BE2C (cell line): ENCODE measurements around the gene ABCC9. TPM values are rescaled to one million over a fixed set of nuclear protein-coding genes. Genes with fewer than 3 reads are reported as not detected.

Source experiments
- DNase-seq: peaks from one replicate; pipeline ENCODE4 v3.0.0-alpha.2; 2020
- H3K27me3 ChIP-seq: fragments of 250-450 bp; sonication (Bioruptor Pico); 2 replicates; pipeline ENCODE4 v1.5.1; 2020; ENCODE audit warnings: mild to moderate bottlenecking
- H3K36me3 ChIP-seq: fragments of 250-450 bp; sonication (Bioruptor Pico); 2 replicates; pipeline ENCODE4 v1.5.1; 2020; ENCODE audit warnings: mild to moderate bottlenecking
- H3K4me1 ChIP-seq: fragments of 250-450 bp; sonication (Bioruptor Pico); 2 replicates; pipeline ENCODE4 v1.5.1; 2020
- H3K4me3 ChIP-seq: 2 replicates; pipeline ENCODE4 v1.5.1; 2011; ENCODE audit warnings: low read depth, low read length
- H3K9me3 ChIP-seq: fragments of 250-450 bp; sonication (Bioruptor Pico); 2 replicates; pipeline ENCODE4 v1.5.1; 2020
- polyA plus RNA-seq: library from polyadenylated mRNA; unstranded; fragments of >200 nt; gene quantifications from one replicate; pipeline ENCODE4 v1.2.1, GENCODE V29; 2012; ENCODE audit warnings: low read depth, missing spikeins; ENCODE audit not compliant: insufficient read length, insufficient read depth
- TF ChIP-seq, protein P1 (sequence below): IDR thresholded peaks from 2 replicates; pipeline ENCODE4 v1.5.1; 2012; ENCODE audit warnings: mild to moderate bottlenecking, low read depth, low read length

The ABCC9 gene
- polyA plus RNA-seq, result 0.71 TPM

GRCh38 chr12:21940549-21941505, at the start of gene ABCC9:
Gene ABCC9, minus strand, starts transcription at chr12:21941426. Its CDS starts 4,752 bp downstream, at chr12:21936674.
- no peak within 1 kb of the TSS for H3K4me3 ChIP-seq
- TF ChIP-seq, protein P1, sequence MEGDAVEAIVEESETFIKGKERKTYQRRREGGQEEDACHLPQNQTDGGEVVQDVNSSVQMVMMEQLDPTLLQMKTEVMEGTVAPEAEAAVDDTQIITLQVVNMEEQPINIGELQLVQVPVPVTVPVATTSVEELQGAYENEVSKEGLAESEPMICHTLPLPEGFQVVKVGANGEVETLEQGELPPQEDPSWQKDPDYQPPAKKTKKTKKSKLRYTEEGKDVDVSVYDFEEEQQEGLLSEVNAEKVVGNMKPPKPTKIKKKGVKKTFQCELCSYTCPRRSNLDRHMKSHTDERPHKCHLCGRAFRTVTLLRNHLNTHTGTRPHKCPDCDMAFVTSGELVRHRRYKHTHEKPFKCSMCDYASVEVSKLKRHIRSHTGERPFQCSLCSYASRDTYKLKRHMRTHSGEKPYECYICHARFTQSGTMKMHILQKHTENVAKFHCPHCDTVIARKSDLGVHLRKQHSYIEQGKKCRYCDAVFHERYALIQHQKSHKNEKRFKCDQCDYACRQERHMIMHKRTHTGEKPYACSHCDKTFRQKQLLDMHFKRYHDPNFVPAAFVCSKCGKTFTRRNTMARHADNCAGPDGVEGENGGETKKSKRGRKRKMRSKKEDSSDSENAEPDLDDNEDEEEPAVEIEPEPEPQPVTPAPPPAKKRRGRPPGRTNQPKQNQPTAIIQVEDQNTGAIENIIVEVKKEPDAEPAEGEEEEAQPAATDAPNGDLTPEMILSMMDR, result no peak
- no peak for DNase-seq

GRCh38 chr12:21989819-21990412, 48.7 kb upstream of the ABCC9 start:
- H3K27me3 ChIP-seq, result no peaks in the 10 kb centered on the region
- H3K4me1 ChIP-seq, result peaks cover 2% of the 10 kb centered on the region
- no peaks in the 10 kb centered on the region for H3K36me3 ChIP-seq
- H3K4me3 ChIP-seq, result no peak overlapping the region
- no peak for DNase-seq
- no peaks in the 10 kb centered on the region for H3K9me3 ChIP-seq
- TF ChIP-seq, protein P1, result peak; percentile 80

More at GRCh38 chr12:21940549-21941505, at the start of gene ABCC9:
- no peaks in the 10 kb centered on the region for H3K9me3 ChIP-seq
- no peaks in the 10 kb centered on the region for H3K36me3 ChIP-seq
- H3K27me3 ChIP-seq, result no peaks in the 10 kb centered on the region
- H3K4me1 ChIP-seq, result no peaks in the 10 kb centered on the region

DNA sequence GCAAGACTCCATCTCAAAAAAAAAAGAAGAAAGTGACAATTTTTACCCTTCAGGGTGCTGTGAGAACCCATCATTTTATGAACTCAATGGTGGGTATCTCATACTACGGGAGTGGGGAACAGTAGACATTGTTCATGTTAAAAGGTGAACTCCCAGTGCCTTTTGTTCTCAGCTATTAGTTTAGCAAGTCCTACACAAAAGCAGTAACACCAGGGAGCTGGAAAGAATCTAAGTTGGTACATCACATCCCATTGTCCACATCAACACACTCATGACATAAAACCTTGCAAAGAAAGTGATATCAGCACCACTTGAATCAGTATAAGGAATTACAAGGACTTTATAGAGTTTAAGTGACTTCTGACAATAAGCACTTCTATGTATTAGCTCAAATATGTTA, 47.4 kb upstream of the ABCC9 start:
- Histone ChIP-seq H3K36me3 (no peaks in the 10 kb centered on the region), H3K4me3 (no peak overlapping the region), H3K27me3 (no peaks in the 10 kb centered on the region), H3K9me3 (no peaks in the 10 kb centered on the region), H3K4me1 (peaks cover 6% of the 10 kb centered on the region)
- no peak for DNase-seq
- TF ChIP-seq, protein P1, result no peak

DNA sequence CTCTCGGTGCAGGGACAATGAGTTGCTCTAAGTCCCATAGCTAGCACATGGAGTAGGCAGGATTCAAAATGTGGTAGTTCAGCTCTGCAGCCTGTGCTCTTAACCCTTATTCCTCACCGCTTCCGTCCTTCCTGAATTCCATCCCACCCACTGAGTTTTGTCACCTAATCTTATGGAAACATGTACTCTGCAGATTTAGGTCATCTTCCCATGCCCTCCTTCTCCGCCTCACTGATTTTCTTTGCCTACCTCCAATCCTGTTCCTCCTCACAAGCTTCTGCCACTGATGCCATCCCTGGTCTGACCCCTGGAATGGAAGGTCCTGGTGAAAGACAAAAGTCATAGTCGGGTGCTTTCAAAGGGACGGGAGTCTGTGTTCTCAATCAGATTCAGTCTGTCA, 46.5 kb upstream of the ABCC9 start:
- no peak for DNase-seq
- TF ChIP-seq, protein P1, result no peak
- Histone ChIP-seq H3K27me3 (no peaks in the 10 kb centered on the region), H3K4me1 (peaks cover 11% of the 10 kb centered on the region), H3K9me3 (no peaks in the 10 kb centered on the region), H3K4me3 (no peak overlapping the region), H3K36me3 (no peaks in the 10 kb centered on the region)

DNA sequence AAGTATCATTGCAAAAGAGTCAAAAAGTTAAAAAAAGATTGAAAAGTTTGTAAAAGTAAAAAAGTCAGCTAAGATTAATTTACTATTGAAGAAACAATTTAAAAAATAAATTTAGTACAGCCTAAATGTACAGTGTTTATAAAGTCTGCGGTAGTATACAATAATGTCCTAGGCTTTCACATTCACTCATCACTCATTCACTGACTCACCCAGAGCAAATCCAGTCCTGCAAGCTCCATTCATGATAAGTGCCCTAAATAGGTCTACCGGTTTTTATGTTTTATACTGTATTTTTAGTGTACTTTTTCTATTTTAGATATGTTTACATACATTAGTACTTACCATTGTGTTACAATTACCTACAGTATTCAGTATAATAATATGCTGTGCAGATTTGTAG, 43.9 kb upstream of the ABCC9 start:
- no peaks in the 10 kb centered on the region for H3K27me3 ChIP-seq
- TF ChIP-seq, protein P1, result no peak
- H3K9me3 ChIP-seq, result no peaks in the 10 kb centered on the region
- no peak for DNase-seq
- H3K4me1 ChIP-seq, result peaks cover 13% of the 10 kb centered on the region
- H3K36me3 ChIP-seq, result no peaks in the 10 kb centered on the region
- no peak overlapping the region for H3K4me3 ChIP-seq
